Mammary epithelial cell (primary cell): ENCODE data around the gene LAMP2.

ENCODE experiments used
- EZH2 ChIP-seq: IDR thresholded peaks from 2 replicates; pipeline ENCODE4 v1.6.1; 2012; ENCODE audit warnings: low read length, inconsistent platforms, borderline replicate concordance
- TF ChIP-seq, protein P1 (sequence below), 2 donors: IDR thresholded peaks in 1 of 2; conservative IDR thresholded peaks in 1 of 2; 2 replicates each; pipeline ENCODE4 v1.5.1; 2011 to 2012; ENCODE audit warnings: inconsistent platforms in 2 of 2, low read length in 2 of 2, mild to moderate bottlenecking in 2 of 2, control low read depth in 1 of 2, low read depth in 1 of 2; ENCODE audit not compliant: insufficient read depth in 1 of 2; ENCODE audit errors: extremely low read depth in 1 of 2

DNA sequence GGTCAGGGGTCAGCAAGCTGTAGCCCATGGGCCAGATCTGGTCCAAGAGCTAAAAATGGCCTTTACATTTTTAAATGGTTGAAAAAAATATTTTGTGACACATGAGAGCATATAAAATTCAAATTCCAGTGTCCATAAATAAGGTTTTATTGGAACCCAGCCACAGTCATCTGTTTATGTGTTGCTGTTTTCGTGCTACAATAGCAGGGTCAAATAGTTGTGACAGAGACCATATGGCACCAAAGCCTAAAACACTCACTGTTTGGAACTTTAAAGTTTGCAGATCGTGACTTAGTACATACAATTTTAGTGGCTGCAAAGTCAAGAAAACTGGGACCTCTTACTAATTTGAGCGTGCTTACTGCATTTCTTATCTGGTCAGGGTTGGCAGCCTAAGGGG is 29.2 kb downstream of the LAMP2 start:
- TF ChIP-seq EZH2: no peak
- TF ChIP-seq, protein P1, sequence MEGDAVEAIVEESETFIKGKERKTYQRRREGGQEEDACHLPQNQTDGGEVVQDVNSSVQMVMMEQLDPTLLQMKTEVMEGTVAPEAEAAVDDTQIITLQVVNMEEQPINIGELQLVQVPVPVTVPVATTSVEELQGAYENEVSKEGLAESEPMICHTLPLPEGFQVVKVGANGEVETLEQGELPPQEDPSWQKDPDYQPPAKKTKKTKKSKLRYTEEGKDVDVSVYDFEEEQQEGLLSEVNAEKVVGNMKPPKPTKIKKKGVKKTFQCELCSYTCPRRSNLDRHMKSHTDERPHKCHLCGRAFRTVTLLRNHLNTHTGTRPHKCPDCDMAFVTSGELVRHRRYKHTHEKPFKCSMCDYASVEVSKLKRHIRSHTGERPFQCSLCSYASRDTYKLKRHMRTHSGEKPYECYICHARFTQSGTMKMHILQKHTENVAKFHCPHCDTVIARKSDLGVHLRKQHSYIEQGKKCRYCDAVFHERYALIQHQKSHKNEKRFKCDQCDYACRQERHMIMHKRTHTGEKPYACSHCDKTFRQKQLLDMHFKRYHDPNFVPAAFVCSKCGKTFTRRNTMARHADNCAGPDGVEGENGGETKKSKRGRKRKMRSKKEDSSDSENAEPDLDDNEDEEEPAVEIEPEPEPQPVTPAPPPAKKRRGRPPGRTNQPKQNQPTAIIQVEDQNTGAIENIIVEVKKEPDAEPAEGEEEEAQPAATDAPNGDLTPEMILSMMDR (conservative IDR thresholded peaks at IDR 0.05 in 1 of 2, IDR thresholded peaks at IDR 0.05 in 1 of 2; ENCODE audit: extremely low read depth in 1 of 2, insufficient read depth in 1 of 2, low read depth in 1 of 2, low read length in 2 of 2): no peak
